HEK293 (cell line): ENCODE data around the gene CDH23.

Experiments
- CTCF ChIA-PET: fragments of 350-600 bp; formaldehyde crosslinking; extraction: SDS; loops from one replicate; lab custom pipeline; 2021; ENCODE audit warnings: antibody characterized with exemption; lab: Yijun Ruan, JAX
- POLR2A ChIA-PET: fragments of 300-600 bp; formaldehyde crosslinking; extraction: SDS; loops from one replicate; lab custom pipeline; 2020; ENCODE audit warnings: antibody characterized with exemption, inconsistent platforms; lab: Yijun Ruan, JAX
- H3K27ac ChIP-seq: fragments of 200-500 bp; sonication (Bioruptor generic); 2 replicates; pipeline ENCODE4 v1.5.1; 2014; ENCODE audit warnings: low read depth, low read length, control low read depth, inconsistent platforms; ENCODE audit errors: extremely low read depth
- H3K36me3 ChIP-seq, 2 experiments: fragments of 200-500 bp in 1 of 2; sonication (Bioruptor generic) in 1 of 2; 1 replicate in 1 of 2; 2 replicates in 1 of 2; pipeline ENCODE4 v1.5.1; 2014 to 2017; ENCODE audit warnings: inconsistent platforms in 2 of 2, low read length in 2 of 2; ENCODE audit not compliant: control insufficient read depth in 2 of 2, insufficient read depth in 1 of 2
- H3K4me1 ChIP-seq: fragments of 200-500 bp; sonication (Bioruptor generic); 2 replicates; pipeline ENCODE4 v1.5.1; 2014; ENCODE audit warnings: mild to moderate bottlenecking, low read length, inconsistent platforms; ENCODE audit not compliant: control insufficient read depth, insufficient read depth
- H3K4me3 ChIP-seq: 2 replicates; pipeline ENCODE4 v1.5.1; 2011; ENCODE audit warnings: low read depth, mild to moderate bottlenecking, control low read depth, low read length, moderate library complexity
- H3K9me3 ChIP-seq: fragments of 200-500 bp; sonication (Bioruptor generic); 2 replicates; pipeline ENCODE4 v1.5.1; 2014; ENCODE audit warnings: low read depth, low read length, inconsistent platforms; ENCODE audit not compliant: control insufficient read depth, insufficient read depth
- AEBP2 ChIP-seq: fragments of 450-650 bp; formaldehyde crosslinking; IDR thresholded peaks from 2 replicates; pipeline ENCODE4 v1.5.1; 2016; ENCODE audit warnings: missing biosample characterization, missing genetic modification characterization, borderline replicate concordance
- ATF2 ChIP-seq: fragments of 450-650 bp; formaldehyde crosslinking; IDR thresholded peaks from 2 replicates; pipeline ENCODE4 v1.5.1; 2016; ENCODE audit warnings: missing biosample characterization, missing genetic modification characterization, low read depth
- GFI1B ChIP-seq: fragments of 450-650 bp; formaldehyde crosslinking; IDR thresholded peaks from 2 replicates; pipeline ENCODE4 v1.5.1; 2016; ENCODE audit warnings: missing biosample characterization, missing genetic modification characterization
- GLI2 ChIP-seq: fragments of 450-650 bp; formaldehyde crosslinking; IDR thresholded peaks from 2 replicates; pipeline ENCODE4; 2017; ENCODE audit warnings: missing biosample characterization, missing genetic modification characterization, low read depth, borderline replicate concordance
- IKZF3 ChIP-seq: fragments of 450-650 bp; IDR thresholded peaks from 2 replicates; pipeline ENCODE4 v1.5.0; 2018; ENCODE audit warnings: missing biosample characterization, mild to moderate bottlenecking, missing genetic modification characterization, moderate library complexity
- KLF1 ChIP-seq: fragments of 450-650 bp; formaldehyde crosslinking; IDR thresholded peaks from 2 replicates; pipeline ENCODE4 v1.5.1; 2016; ENCODE audit warnings: missing biosample characterization, missing genetic modification characterization
- REST ChIP-seq: fragments of 450-650 bp; formaldehyde crosslinking; IDR thresholded peaks from 2 replicates; pipeline ENCODE4 v1.5.1; 2016; ENCODE audit warnings: missing biosample characterization, missing genetic modification characterization
- YY1 ChIP-seq: fragments of 450-650 bp; formaldehyde crosslinking; IDR thresholded peaks from 2 replicates; pipeline ENCODE4 v1.5.1; 2018; ENCODE audit warnings: missing biosample characterization, missing genetic modification characterization
- ZFP37 ChIP-seq: fragments of 450-650 bp; formaldehyde crosslinking; IDR thresholded peaks from 2 replicates; pipeline ENCODE4 v1.5.1; 2016; ENCODE audit warnings: missing biosample characterization, missing genetic modification characterization
- ZNF18 ChIP-seq: fragments of 450-650 bp; formaldehyde crosslinking; IDR thresholded peaks from 2 replicates; pipeline ENCODE4 v1.5.1; 2016; ENCODE audit warnings: missing biosample characterization, missing genetic modification characterization
- ZNF211 ChIP-seq: fragments of 450-650 bp; formaldehyde crosslinking; IDR thresholded peaks from 2 replicates; pipeline ENCODE4 v1.5.1; 2016; ENCODE audit warnings: low read depth, missing biosample characterization, missing genetic modification characterization
- ZNF335 ChIP-seq: fragments of 450-650 bp; formaldehyde crosslinking; conservative IDR thresholded peaks from 2 replicates; pipeline ENCODE4 v1.5.1; 2016; ENCODE audit warnings: missing biosample characterization, missing genetic modification characterization
- ZNF660 ChIP-seq: fragments of 450-650 bp; IDR thresholded peaks from 2 replicates; pipeline ENCODE4 v1.5.1; 2018; ENCODE audit warnings: missing biosample characterization, mild to moderate bottlenecking, missing genetic modification characterization
- ZNF701 ChIP-seq: fragments of 450-650 bp; formaldehyde crosslinking; IDR thresholded peaks from 2 replicates; pipeline ENCODE4 v1.5.1; 2016; ENCODE audit warnings: missing biosample characterization, missing genetic modification characterization
- ZSCAN4 ChIP-seq: fragments of 450-650 bp; formaldehyde crosslinking; IDR thresholded peaks from 2 replicates; pipeline ENCODE4 v1.5.1; 2017; ENCODE audit warnings: missing biosample characterization, missing genetic modification characterization

The CDH23 gene

GRCh38 chr10:71509444-71509843, 112.7 kb downstream of the CDH23 start:
- Histone ChIP-seq H3K27ac (no peak overlapping the region), H3K36me3 (no peaks in the 10 kb centered on the region), H3K9me3 (no peaks in the 10 kb centered on the region), H3K4me3 (no peak overlapping the region), H3K4me1 (peaks cover 7% of the 10 kb centered on the region)
- TF ChIP-seq ZNF335: no peak
- no peak for TF ChIP-seq ATF2 (tag by site-specific recombination)
- no peak for TF ChIP-seq KLF1
- no peak for TF ChIP-seq YY1 (tag by site-specific recombination)
- TF ChIP-seq ZNF660 (tag by site-specific recombination): no peak
- TF ChIP-seq REST (tag by site-specific recombination): no peak
- TF ChIP-seq ZFP37 (tag by site-specific recombination): no peak
- ChIA-PET POLR2A (no interaction called here), CTCF (interaction anchor here (0.6 kb wide), 1 partner anchor 61 kb away, joined by 3 read pairs; no protein-coding TSS in a partner anchor)

GRCh38 chr10:71511206-71511605, 114.5 kb downstream of the CDH23 start:
- no peak overlapping the region for H3K4me3 ChIP-seq
- no peak overlapping the region for H3K27ac ChIP-seq
- TF ChIP-seq ZNF701 (tag by site-specific recombination) (no peak), GFI1B (tag by site-specific recombination) (no peak), ZSCAN4 (tag by site-specific recombination) (no peak), AEBP2 (tag by site-specific recombination) (no peak), ZNF18 (no peak), ZNF211 (tag by site-specific recombination) (no peak), GLI2 (tag by site-specific recombination) (no peak), IKZF3 (tag by site-specific recombination) (no peak)
- TF ChIP-seq, all 188 proteins: peak for 0
- ChIA-PET POLR2A (no interaction called here), CTCF (interaction anchor here (0.6 to 0.7 kb wide), 2 partner anchors 26 to 1796 kb away, joined by 3 read pairs; no protein-coding TSS in a partner anchor)
- H3K36me3 ChIP-seq: no peaks in the 10 kb centered on the region
- H3K4me1 ChIP-seq: peaks cover 7% of the 10 kb centered on the region
- no peaks in the 10 kb centered on the region for H3K9me3 ChIP-seq
